GM12878 (cell line): ENCODE measurements around the gene APBB1IP.

Source experiments
- BHLHE40 ChIP-seq, 2 experiments: fragments of 450-650 bp in 1 of 2; IDR thresholded peaks; 2 replicates each; pipeline ENCODE4 v1.6.1; 2011 to 2017; ENCODE audit warnings: low read depth in 2 of 2, borderline replicate concordance in 1 of 2, improper control_type of control experiment in 1 of 2, low read length in 1 of 2, mild to moderate bottlenecking in 1 of 2
- CTCF ChIP-seq, 3 experiments: IDR thresholded peaks in 2 of 3; conservative IDR thresholded peaks in 1 of 3; 2 replicates each; pipeline ENCODE4 v1.5.1; 2011; ENCODE audit warnings: low read depth in 3 of 3, low read length in 3 of 3, mild to moderate bottlenecking in 3 of 3, control low read depth in 2 of 3, moderate library complexity in 2 of 3, inconsistent platforms in 1 of 3, mixed read lengths in 1 of 3; ENCODE audit not compliant: control insufficient read depth in 2 of 3, insufficient read depth in 1 of 3; ENCODE audit errors: extremely low read depth in 1 of 3
- ETV6 ChIP-seq, 2 experiments: fragments of 450-650 bp in 1 of 2; IDR thresholded peaks in 1 of 2; conservative IDR thresholded peaks in 1 of 2; 2 replicates each; pipeline ENCODE4 v1.6.1; 2014; ENCODE audit warnings: antibody characterized with exemption in 1 of 2, borderline replicate concordance in 1 of 2, low read depth in 1 of 2, mild to moderate bottlenecking in 1 of 2, moderate library complexity in 1 of 2
- EZH2 ChIP-seq: IDR thresholded peaks from 2 replicates; pipeline ENCODE4 v1.6.1; 2012; ENCODE audit warnings: low read depth, mild to moderate bottlenecking, control low read depth, inconsistent platforms, low read length, borderline replicate concordance; ENCODE audit not compliant: control insufficient read depth
- HDAC2 ChIP-seq: fragments of 200-600 bp; sonication (generic); IDR thresholded peaks from 2 replicates; pipeline ENCODE4 v1.6.1; 2017
- PAX8 ChIP-seq: fragments of 450-650 bp; IDR thresholded peaks from 2 replicates; pipeline ENCODE4 v1.6.1; 2017; ENCODE audit warnings: mild to moderate bottlenecking, moderate library complexity
- PBX3 ChIP-seq: IDR thresholded peaks from 2 replicates; pipeline ENCODE4 v1.6.1; 2011; ENCODE audit warnings: mild to moderate bottlenecking, low read depth, low read length, moderate library complexity; ENCODE audit not compliant: insufficient replicate concordance
- RELA ChIP-seq: fragments of 450-650 bp; IDR thresholded peaks from 2 replicates; pipeline ENCODE4 v1.8.0; 2014; ENCODE audit warnings: borderline replicate concordance; ENCODE audit not compliant: partially characterized antibody
- RFX5 ChIP-seq: IDR thresholded peaks from 2 replicates; pipeline ENCODE4 v1.6.1; 2011; ENCODE audit warnings: low read depth, low read length, improper control_type of control experiment
- TAF1 ChIP-seq: IDR thresholded peaks from 2 replicates; pipeline ENCODE4 v1.6.1; 2011; ENCODE audit warnings: mild to moderate bottlenecking, low read depth, low read length, borderline replicate concordance
- YY1 ChIP-seq: IDR thresholded peaks from 2 replicates; pipeline ENCODE4 v1.6.1; 2011; ENCODE audit warnings: low read depth, mild to moderate bottlenecking, low read length
- ZNF207 ChIP-seq: fragments of 450-650 bp; IDR thresholded peaks from 2 replicates; pipeline ENCODE4 v1.6.1; 2014; ENCODE audit warnings: antibody characterized with exemption, mild to moderate bottlenecking, borderline replicate concordance
- ZZZ3 ChIP-seq: IDR thresholded peaks from 2 replicates; pipeline ENCODE4 v1.6.1; 2011; ENCODE audit warnings: low read depth; ENCODE audit not compliant: control insufficient read depth, insufficient read length

GRCh38 chr10:26430641-26431163 lies 7.4 kb upstream of the APBB1IP start:
- TF ChIP-seq ZNF207: no peak
- TF ChIP-seq PBX3: no peak
- no peak for TF ChIP-seq CTCF (IDR thresholded peaks at IDR 0.05 in 2 of 3, conservative IDR thresholded peaks at IDR 0.05 in 1 of 3; ENCODE audit: control insufficient read depth in 2 of 3, extremely low read depth in 1 of 3, insufficient read depth in 1 of 3, low read depth in 3 of 3, low read length in 3 of 3)
- no peak for TF ChIP-seq HDAC2
- peak; percentile 21; the same call in 1 of the 2 replicates for TF ChIP-seq TAF1
- no peak for TF ChIP-seq PAX8
- TF ChIP-seq BHLHE40 (IDR thresholded peaks at IDR 0.05; ENCODE audit: borderline replicate concordance in 1 of 2, low read depth in 2 of 2, low read length in 1 of 2): peak; percentile 93 to 96
- no peak for TF ChIP-seq RFX5
- peak; percentile 52 for TF ChIP-seq YY1
- TF ChIP-seq EZH2: no peak
- peak; percentile 15 for TF ChIP-seq RELA
- no peak for TF ChIP-seq ETV6 (conservative IDR thresholded peaks at IDR 0.05 in 1 of 2, IDR thresholded peaks at IDR 0.05 in 1 of 2; ENCODE audit: borderline replicate concordance in 1 of 2, low read depth in 1 of 2)
- no peak for TF ChIP-seq ZZZ3
